Measurements from ENCODE around the gene UAP1. TPM values are rescaled to one million over a fixed set of nuclear protein-coding genes. Genes with fewer than 3 reads are reported as not detected.

The UAP1 gene
- total RNA-seq, 1 donor from 2014 or later = 55.4 TPM

- no peak for DNase-seq (ENCODE audit: low read depth)
- H3K4me3 ChIP-seq (ENCODE audit: low read depth, low read length) = no peak overlapping the region
- no peak for TF ChIP-seq CTCF (IDR thresholded peaks at IDR 0.05; ENCODE audit: insufficient read depth, low read length, poor library complexity, severe bottlenecking)
- no peaks in the 10 kb centered on the region for H3K36me3 ChIP-seq (ENCODE audit: control insufficient read depth, insufficient read depth, low read length)
- H3K27me3 ChIP-seq (ENCODE audit: control insufficient read depth, insufficient read depth, low read length) = no peaks in the 10 kb centered on the region
Measured at GRCh38 chr1:162639718-162640117, 78.2 kb downstream of the UAP1 start.

GRCh38 chr1:162641114-162641513 lies 79.6 kb downstream of the UAP1 start:
- no peak for DNase-seq (ENCODE audit: low read depth)
- no peak for TF ChIP-seq CTCF (IDR thresholded peaks at IDR 0.05; ENCODE audit: insufficient read depth, low read length, poor library complexity, severe bottlenecking)
- H3K27me3 ChIP-seq (ENCODE audit: control insufficient read depth, insufficient read depth, low read length) = no peaks in the 10 kb centered on the region
- no peaks in the 10 kb centered on the region for H3K36me3 ChIP-seq (ENCODE audit: control insufficient read depth, insufficient read depth, low read length)
- no peak overlapping the region for H3K4me3 ChIP-seq (ENCODE audit: low read depth, low read length)

- Histone ChIP-seq H3K27me3 (ENCODE audit: control insufficient read depth, insufficient read depth, low read length) (no peaks in the 10 kb centered on the region), H3K36me3 (ENCODE audit: control insufficient read depth, insufficient read depth, low read length) (no peaks in the 10 kb centered on the region), H3K4me3 (ENCODE audit: low read depth, low read length) (no peak overlapping the region)
- DNase-seq (ENCODE audit: low read depth) = no peak
- no peak for TF ChIP-seq CTCF (IDR thresholded peaks at IDR 0.05; ENCODE audit: insufficient read depth, low read length, poor library complexity, severe bottlenecking)
Measured at GRCh38 chr1:162644986-162645314, 83.4 kb downstream of the UAP1 start.

GRCh38 chr1:162645666-162646065 lies 84.1 kb downstream of the UAP1 start:
- DNase-seq (ENCODE audit: low read depth) = no peak
- Histone ChIP-seq H3K4me3 (ENCODE audit: low read depth, low read length) (no peak overlapping the region), H3K36me3 (ENCODE audit: control insufficient read depth, insufficient read depth, low read length) (no peaks in the 10 kb centered on the region), H3K27me3 (ENCODE audit: control insufficient read depth, insufficient read depth, low read length) (no peaks in the 10 kb centered on the region)
- TF ChIP-seq CTCF (IDR thresholded peaks at IDR 0.05; ENCODE audit: insufficient read depth, low read length, poor library complexity, severe bottlenecking) = no peak

- no peak overlapping the region for H3K4me3 ChIP-seq (ENCODE audit: low read depth, low read length)
- no peak for DNase-seq (ENCODE audit: low read depth)
- H3K27me3 ChIP-seq (ENCODE audit: control insufficient read depth, insufficient read depth, low read length) = no peaks in the 10 kb centered on the region
- TF ChIP-seq CTCF (IDR thresholded peaks at IDR 0.05; ENCODE audit: insufficient read depth, low read length, poor library complexity, severe bottlenecking) = no peak
- H3K36me3 ChIP-seq (ENCODE audit: control insufficient read depth, insufficient read depth, low read length) = no peaks in the 10 kb centered on the region
Measured at GRCh38 chr1:162649583-162649982, 88.1 kb downstream of the UAP1 start.

Other genes starting within 250 kb of the UAP1 start
- not detected in 2 replicates for gene SPATA46, start 184.9 kb upstream of the UAP1 start, total RNA-seq
- gene C1orf226, start 180.0 kb upstream of the UAP1 start, total RNA-seq = 3.7 and 3.9 TPM in 2 replicates
- gene SH2D1B, start 149.6 kb upstream of the UAP1 start, total RNA-seq = not detected in 2 replicates
- 56.5 and 61.2 TPM in 2 replicates for gene UHMK1, start 63.9 kb upstream of the UAP1 start, total RNA-seq
- gene DDR2, start 70.7 kb downstream of the UAP1 start, total RNA-seq = 3.8 and 4.0 TPM in 2 replicates
- 23.1 and 32.3 TPM in 2 replicates for gene HSD17B7, start 229.0 kb downstream of the UAP1 start, total RNA-seq

Data from kidney epithelial cell (primary cell).